ENCODE measurements around the gene R3HDML. TPM values are rescaled to one million over a fixed set of nuclear protein-coding genes. Genes with fewer than 3 reads are reported as not detected.

R3HDML gene
- polyA plus RNA-seq, 1 donor (not counting 4 experiments of a cell fraction or from before 2014, with no cell fraction given): not detected

- no peak overlapping the region for H3K27ac ChIP-seq (ENCODE audit: control insufficient read depth, insufficient read depth, low read length)
These were observed 34.1 kb upstream of the R3HDML start for GRCh38 chr20:44302736-44303135.

GRCh38 chr20:44304383-44304782 lies 32.5 kb upstream of the R3HDML start:
- Histone ChIP-seq H3K36me3 (ENCODE audit: control insufficient read depth in 2 of 2, extremely low read depth in 1 of 2, insufficient read depth in 2 of 2, low read length in 2 of 2) (no peaks in the 10 kb centered on the region), H3K9me1 (ENCODE audit: control insufficient read depth, extremely low read depth, insufficient read depth, low read length) (no peaks in the 10 kb centered on the region), H3K27ac (ENCODE audit: control insufficient read depth, insufficient read depth, low read length) (no peak overlapping the region), H3K4me1 (ENCODE audit: control insufficient read depth, extremely low read depth, insufficient read depth, low read length) (no peaks in the 10 kb centered on the region), H3K4me3 (ENCODE audit: control insufficient read depth in 2 of 3, extremely low read depth in 1 of 3, insufficient read depth in 2 of 3, low read depth in 1 of 3, low read length in 3 of 3) (no peak overlapping the region), H3K9me3 (ENCODE audit: control insufficient read depth, low read depth, low read length) (no peaks in the 10 kb centered on the region), H3K79me2 (ENCODE audit: control insufficient read depth, insufficient read depth, low read length) (no peaks in the 10 kb centered on the region), H3K9ac (ENCODE audit: control insufficient read depth, extremely low read depth, insufficient read depth, low read length) (no peak overlapping the region), H3K4me2 (ENCODE audit: control insufficient read depth, extremely low read depth, insufficient read depth, low read depth, low read length) (no peak overlapping the region), H2AFZ (ENCODE audit: control insufficient read depth, low read length) (no peak overlapping the region), H4K20me1 (ENCODE audit: control insufficient read depth, extremely low read depth, insufficient read depth, low read length) (no peaks in the 10 kb centered on the region), H3K27me3 (ENCODE audit: control insufficient read depth, extremely low read depth, insufficient read depth, low read length) (no peaks in the 10 kb centered on the region)
- no peak for FAIRE-seq
- dilution Hi-C loops (cut with MboI; ENCODE audit: extremely low pct_ligation_motif_present, low sequenced_read_pairs): no loop called here
- TF ChIP-seq EZH2 (IDR thresholded peaks at IDR 0.05; ENCODE audit: low read length) (no peak), CTCF (optimal IDR thresholded peaks at IDR 0.05 in 1 of 3, IDR thresholded peaks at IDR 0.05 in 1 of 3, conservative IDR thresholded peaks at IDR 0.05 in 1 of 3; ENCODE audit: extremely low read depth in 1 of 3, insufficient read depth in 2 of 3, low read length in 3 of 3) (no peak)
- DNase-seq (ENCODE audit: low read depth, low spot score): no peak

More at GRCh38 chr20:44302736-44303135, 34.1 kb upstream of the R3HDML start:
- dilution Hi-C loops (cut with MboI; ENCODE audit: extremely low pct_ligation_motif_present, low sequenced_read_pairs): no loop called here
- H3K9me3 ChIP-seq (ENCODE audit: control insufficient read depth, low read depth, low read length): no peaks in the 10 kb centered on the region
- no peak overlapping the region for H3K9ac ChIP-seq (ENCODE audit: control insufficient read depth, extremely low read depth, insufficient read depth, low read length)
- no peaks in the 10 kb centered on the region for H3K27me3 ChIP-seq (ENCODE audit: control insufficient read depth, extremely low read depth, insufficient read depth, low read length)
- no peak for FAIRE-seq
- no peaks in the 10 kb centered on the region for H3K4me1 ChIP-seq (ENCODE audit: control insufficient read depth, extremely low read depth, insufficient read depth, low read length)
- TF ChIP-seq CTCF (optimal IDR thresholded peaks at IDR 0.05 in 1 of 3, IDR thresholded peaks at IDR 0.05 in 1 of 3, conservative IDR thresholded peaks at IDR 0.05 in 1 of 3; ENCODE audit: extremely low read depth in 1 of 3, insufficient read depth in 2 of 3, low read length in 3 of 3): no peak
- no peak for TF ChIP-seq EZH2 (IDR thresholded peaks at IDR 0.05; ENCODE audit: low read length)
- H3K79me2 ChIP-seq (ENCODE audit: control insufficient read depth, insufficient read depth, low read length): no peaks in the 10 kb centered on the region
- no peak for DNase-seq (ENCODE audit: low read depth, low spot score)
- H3K9me1 ChIP-seq (ENCODE audit: control insufficient read depth, extremely low read depth, insufficient read depth, low read length): no peaks in the 10 kb centered on the region
- no peak overlapping the region for H3K4me2 ChIP-seq (ENCODE audit: control insufficient read depth, extremely low read depth, insufficient read depth, low read depth, low read length)
- no peak overlapping the region for H3K4me3 ChIP-seq (ENCODE audit: control insufficient read depth in 2 of 3, extremely low read depth in 1 of 3, insufficient read depth in 2 of 3, low read depth in 1 of 3, low read length in 3 of 3)
- H3K36me3 ChIP-seq (ENCODE audit: control insufficient read depth in 2 of 2, extremely low read depth in 1 of 2, insufficient read depth in 2 of 2, low read length in 2 of 2): no peaks in the 10 kb centered on the region
- no peak overlapping the region for H2AFZ ChIP-seq (ENCODE audit: control insufficient read depth, low read length)
- H4K20me1 ChIP-seq (ENCODE audit: control insufficient read depth, extremely low read depth, insufficient read depth, low read length): no peaks in the 10 kb centered on the region
